Transverse colon (tissue), 4 donors: ENCODE data around the gene MRPL18. TPM values are rescaled to one million over a fixed set of nuclear protein-coding genes. Genes with fewer than 3 reads are reported as not detected.

Experiments used
- DNase-seq: peaks from one replicate; pipeline ENCODE4 v3.0.0-alpha.2; 2019
- H3K27ac ChIP-seq, 4 donors: fragments of 200-600 bp; sonication (generic); 2 replicates each; pipeline ENCODE4 v1.5.1; 2016 to 2018; ENCODE audit warnings: inconsistent platforms in 4 of 4
- H3K27me3 ChIP-seq: fragments of 200-600 bp; sonication (generic); 2 replicates; pipeline ENCODE4 v1.5.1; 2017; ENCODE audit warnings: inconsistent platforms
- H3K36me3 ChIP-seq, 4 donors: fragments of 200-600 bp; sonication (generic); 2 replicates each; pipeline ENCODE4 v1.5.1; 2017 to 2019; ENCODE audit warnings: inconsistent platforms in 4 of 4
- H3K4me1 ChIP-seq, 4 donors: fragments of 200-600 bp; sonication (generic); 2 replicates each; pipeline ENCODE4 v1.5.1; 2017 to 2020; ENCODE audit warnings: inconsistent platforms in 4 of 4
- H3K4me3 ChIP-seq, 4 donors: fragments of 200-600 bp; sonication (generic); 1 replicate in 1 of 4; 2 replicates in 3 of 4; pipeline versions ENCODE4 v1.5.1 to v1.6.1; 2017 to 2019; ENCODE audit warnings: inconsistent platforms in 4 of 4
- H3K9me3 ChIP-seq, 2 donors: fragments of 200-600 bp; sonication (generic); 2 replicates each; pipeline ENCODE4 v1.5.1; 2017 to 2019; ENCODE audit warnings: inconsistent platforms in 2 of 2
- EP300 ChIP-seq: sonication (generic); formaldehyde crosslinking; IDR thresholded peaks from one replicate; pipeline ENCODE4 v1.6.1; 2017; ENCODE audit warnings: antibody characterized with exemption, low read depth
- POLR2A ChIP-seq: fragments of 450-650 bp; IDR thresholded peaks from one replicate; pipeline ENCODE4 v1.6.1; 2016; ENCODE audit warnings: antibody characterized with exemption, mild to moderate bottlenecking, moderate library complexity
- POLR2AphosphoS5 ChIP-seq, 3 donors: sonication (generic); formaldehyde crosslinking; IDR thresholded peaks; one replicate each; pipeline ENCODE4 v1.6.1; 2016; ENCODE audit warnings: antibody characterized with exemption in 3 of 3
- WGBS, 2 donors: methylation state at CpG; one replicate each; pipeline ENCODE4 v1.1.5; 2018; ENCODE audit warnings: low coverage in 1 of 2; 5-methylcytosine and 5-hydroxymethylcytosine counted together
- in situ Hi-C, 4 donors: fragments of 200-750 bp; cut with MboI; loops; one replicate each; pipeline versions ENCODE4 v1.15.0 to v1.15.1; 2017; ENCODE audit warnings: low sequenced_read_pairs in 3 of 4, low pct_ligation_motif_present in 1 of 4, low pct_unique_long_range_greater_than_20kb in 1 of 4
- intact Hi-C: fragments of 100-400 bp; cut with DNase I; formaldehyde crosslinking; loops from one replicate; pipeline ENCODE4 v1.15.1; 2023; ENCODE audit warnings: low total_unique reads
- total RNA-seq, 4 donors: library from RNA; depleted of rRNA; stranded (reverse); fragments of >200 nt; gene quantifications; one replicate each; pipeline ENCODE4 v1.1.0, GENCODE V29; 2016
- TF ChIP-seq, protein P1 (sequence below), 5 experiments: fragments of 200-600 bp in 3 of 5; fragments of 450-650 bp in 2 of 5; sonication (generic) in 3 of 5; IDR thresholded peaks; 1 replicate in 2 of 5; 2 replicates in 3 of 5; pipeline ENCODE4 v1.5.1; 2016 to 2017; ENCODE audit warnings: antibody characterized with exemption in 5 of 5, inconsistent platforms in 3 of 5, mild to moderate bottlenecking in 2 of 5, moderate library complexity in 1 of 5

MRPL18 gene
- total RNA-seq, 4 donors from 2014 or later: 15.3 to 68.1 (median 40.6) TPM

DNA sequence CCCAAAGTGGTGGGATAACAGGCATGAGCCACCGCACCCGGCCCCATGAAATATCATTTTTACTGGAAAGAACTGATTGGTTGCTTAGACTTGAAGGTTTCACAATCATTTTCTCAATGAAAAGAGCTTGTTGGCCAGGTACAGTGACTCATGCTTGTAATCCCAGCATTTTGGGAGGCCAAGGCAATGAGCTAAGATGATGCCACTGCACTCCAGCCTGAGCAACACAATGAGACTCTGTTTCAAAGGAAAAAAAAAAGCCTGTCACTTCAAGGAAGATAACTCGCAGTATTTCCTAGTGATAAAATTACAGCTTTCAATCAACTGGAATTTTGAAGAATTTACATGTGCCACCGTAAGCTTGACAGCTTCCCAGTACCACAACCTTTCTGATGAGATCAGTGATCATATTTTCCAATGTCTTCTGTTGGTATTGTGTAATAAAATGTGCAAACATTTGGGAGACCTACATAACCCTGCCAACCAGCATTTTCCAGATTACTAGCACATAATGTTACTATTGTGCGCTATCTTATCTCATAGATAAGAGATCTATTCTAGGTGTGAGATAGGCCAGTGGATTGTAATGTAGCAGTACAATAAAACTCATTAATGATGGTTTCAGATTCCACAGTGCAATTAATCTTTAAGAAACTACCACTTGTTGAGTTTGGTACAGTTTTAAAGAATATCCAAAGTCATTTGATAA, 17.0 kb downstream of the MRPL18 start:
- H3K4me1 ChIP-seq: peaks cover 0 to 9% (median 3%) of the 10 kb centered on the region in 4 donors
- TF ChIP-seq POLR2A: no peak
- TF ChIP-seq, protein P1, sequence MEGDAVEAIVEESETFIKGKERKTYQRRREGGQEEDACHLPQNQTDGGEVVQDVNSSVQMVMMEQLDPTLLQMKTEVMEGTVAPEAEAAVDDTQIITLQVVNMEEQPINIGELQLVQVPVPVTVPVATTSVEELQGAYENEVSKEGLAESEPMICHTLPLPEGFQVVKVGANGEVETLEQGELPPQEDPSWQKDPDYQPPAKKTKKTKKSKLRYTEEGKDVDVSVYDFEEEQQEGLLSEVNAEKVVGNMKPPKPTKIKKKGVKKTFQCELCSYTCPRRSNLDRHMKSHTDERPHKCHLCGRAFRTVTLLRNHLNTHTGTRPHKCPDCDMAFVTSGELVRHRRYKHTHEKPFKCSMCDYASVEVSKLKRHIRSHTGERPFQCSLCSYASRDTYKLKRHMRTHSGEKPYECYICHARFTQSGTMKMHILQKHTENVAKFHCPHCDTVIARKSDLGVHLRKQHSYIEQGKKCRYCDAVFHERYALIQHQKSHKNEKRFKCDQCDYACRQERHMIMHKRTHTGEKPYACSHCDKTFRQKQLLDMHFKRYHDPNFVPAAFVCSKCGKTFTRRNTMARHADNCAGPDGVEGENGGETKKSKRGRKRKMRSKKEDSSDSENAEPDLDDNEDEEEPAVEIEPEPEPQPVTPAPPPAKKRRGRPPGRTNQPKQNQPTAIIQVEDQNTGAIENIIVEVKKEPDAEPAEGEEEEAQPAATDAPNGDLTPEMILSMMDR (IDR thresholded peaks at IDR 0.05): no peak
- no peak for TF ChIP-seq POLR2AphosphoS5 (IDR thresholded peaks at IDR 0.05)
- TF ChIP-seq EP300: no peak
- 64 to 66% methylated on average over 3 to 5 of the region's 5 CpGs for WGBS, 2 donors
- no peaks in the 10 kb centered on the region for H3K36me3 ChIP-seq
- DNase-seq: no peak
- no peak overlapping the region for H3K27ac ChIP-seq
- no peak overlapping the region for H3K4me3 ChIP-seq
- in situ Hi-C loops (no loop called here), intact Hi-C loops (no loop called here)
- H3K9me3 ChIP-seq: no peaks in the 10 kb centered on the region
- no peaks in the 10 kb centered on the region for H3K27me3 ChIP-seq

DNA sequence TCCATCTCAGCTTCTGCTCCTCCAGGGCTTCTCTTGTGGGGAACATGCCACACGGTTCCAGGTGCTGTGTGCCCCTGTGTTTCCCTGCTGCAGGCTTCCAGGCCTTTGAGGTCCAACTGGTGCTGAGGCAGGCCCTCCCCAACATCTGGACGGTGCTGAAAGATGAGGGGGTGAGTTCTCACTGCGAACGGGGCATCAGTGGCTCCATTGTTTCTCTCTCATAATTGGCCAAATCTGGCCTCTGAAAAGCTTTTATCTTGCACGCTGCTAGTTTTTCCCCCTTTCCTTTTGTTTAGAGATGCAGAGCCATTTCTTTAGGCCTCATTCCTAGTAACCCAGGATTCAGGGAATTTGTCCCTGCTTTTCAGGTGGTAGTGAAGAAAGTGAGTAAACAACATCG, 18.4 kb downstream of the MRPL18 start:
- Histone ChIP-seq H3K4me3 (no peak overlapping the region), H3K27ac (no peak overlapping the region), H3K9me3 (no peaks in the 10 kb centered on the region), H3K36me3 (no peaks in the 10 kb centered on the region), H3K27me3 (no peaks in the 10 kb centered on the region), H3K4me1 (peaks cover 0 to 9% (median 3%) of the 10 kb centered on the region in 4 donors)
- TF ChIP-seq POLR2AphosphoS5 (IDR thresholded peaks at IDR 0.05): no peak
- TF ChIP-seq, protein P1 (IDR thresholded peaks at IDR 0.05): no peak
- TF ChIP-seq EP300: no peak
- TF ChIP-seq POLR2A: no peak
- 63 to 89% methylated on average over 1 to 6 of the region's 6 CpGs for WGBS, 2 donors
- no peak for DNase-seq
- intact Hi-C loops: no loop called here
- in situ Hi-C loops: no loop called here

DNA sequence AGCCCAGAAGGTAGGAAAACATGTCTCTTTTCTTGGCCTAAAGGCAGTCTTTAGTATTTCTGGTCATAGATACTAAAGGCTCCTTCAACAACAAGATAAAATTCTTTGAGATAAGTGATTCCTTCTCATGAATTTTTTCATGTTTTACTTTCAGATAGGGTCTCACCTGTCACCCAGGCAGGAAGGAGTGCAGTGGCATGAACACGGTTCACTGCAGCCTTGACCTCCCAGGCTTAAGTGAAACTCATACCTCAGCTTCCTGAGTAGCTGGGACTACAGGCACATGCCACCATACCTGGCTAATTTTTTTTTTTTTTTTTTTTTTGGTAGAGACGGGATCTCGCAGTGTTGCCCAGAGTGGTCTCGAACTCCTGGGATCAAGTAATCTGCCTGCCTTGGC, 18.9 kb downstream of the MRPL18 start:
- Histone ChIP-seq H3K4me3 (no peak overlapping the region), H3K27me3 (no peaks in the 10 kb centered on the region), H3K9me3 (no peaks in the 10 kb centered on the region), H3K4me1 (peaks cover 0 to 9% (median 3%) of the 10 kb centered on the region in 4 donors), H3K36me3 (no peaks in the 10 kb centered on the region), H3K27ac (no peak overlapping the region)
- 89 to 100% methylated on average over 1 to 4 of the region's 4 CpGs for WGBS, 2 donors
- in situ Hi-C loops: no loop called here
- DNase-seq: no peak
- intact Hi-C loops: no loop called here
- TF ChIP-seq, protein P1 (IDR thresholded peaks at IDR 0.05): no peak
- TF ChIP-seq EP300: no peak
- TF ChIP-seq POLR2A: no peak
- no peak for TF ChIP-seq POLR2AphosphoS5 (IDR thresholded peaks at IDR 0.05)

DNA sequence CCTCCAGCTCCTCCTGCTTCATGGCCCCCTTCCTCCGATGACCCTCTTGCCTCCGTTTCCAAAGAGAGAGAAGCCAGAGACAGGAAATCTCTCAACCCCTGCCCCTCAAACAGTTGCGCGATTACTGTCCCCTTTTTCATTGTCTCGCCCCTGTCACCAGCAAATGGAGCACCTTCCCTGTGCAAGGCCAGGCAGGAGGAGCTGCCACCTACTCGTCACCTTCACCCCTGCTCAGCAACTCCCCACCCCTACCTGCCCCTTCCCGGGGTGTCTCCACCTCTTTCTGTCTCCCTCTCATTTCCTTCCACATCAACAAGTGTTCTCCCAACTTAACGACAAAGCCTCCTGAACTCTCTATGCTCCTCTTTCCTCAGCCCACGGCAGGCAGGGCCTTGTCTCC, 23.5 kb downstream of the MRPL18 start:
- intact Hi-C loops: no loop called here
- Histone ChIP-seq H3K36me3 (no peaks in the 10 kb centered on the region), H3K4me3 (no peak overlapping the region), H3K4me1 (no peaks in the 10 kb centered on the region), H3K27me3 (no peaks in the 10 kb centered on the region), H3K27ac (no peak overlapping the region), H3K9me3 (no peaks in the 10 kb centered on the region)
- no peak for DNase-seq
- WGBS, 2 donors: 88 to 100% methylated on average over 1 to 9 of the region's 9 CpGs
- TF ChIP-seq POLR2A: no peak
- TF ChIP-seq, protein P1 (IDR thresholded peaks at IDR 0.05): no peak
- in situ Hi-C loops: no loop called here
